Measurements from ENCODE around the gene ARL5A. TPM values are rescaled to one million over a fixed set of nuclear protein-coding genes. Genes with fewer than 3 reads are reported as not detected.

ARL5A gene
- total RNA-seq, 2 donors from 2014 or later, result 21.3 to 21.4 TPM

DNA sequence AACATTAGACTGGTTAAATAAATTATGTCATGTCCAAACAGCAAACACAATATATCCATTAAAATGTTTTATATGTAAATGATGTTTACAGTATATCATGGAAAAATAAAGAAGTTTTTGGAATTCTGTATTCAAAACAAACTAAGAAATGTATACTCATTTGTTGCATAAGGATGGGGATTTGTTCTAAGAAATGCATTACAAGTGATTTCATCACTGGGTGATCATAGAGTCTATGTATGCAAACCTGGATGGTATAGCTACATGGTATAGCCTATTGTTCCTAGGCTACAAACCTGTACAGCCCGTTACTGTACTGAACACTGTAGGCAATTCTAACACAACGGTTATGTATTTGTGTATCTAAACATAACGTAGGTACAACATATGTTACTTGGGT, 35.1 kb downstream of the ARL5A start:
- no peaks in the 10 kb centered on the region for H3K4me1 ChIP-seq
- no peak overlapping the region for H3K4me3 ChIP-seq
- DNase-seq, result no peak
- intact Hi-C loops (cut with DNase I), result no loop called here
- no peaks in the 10 kb centered on the region for H3K27me3 ChIP-seq
- H3K27ac ChIP-seq, result no peak overlapping the region
- 81 to 96% methylated on average over 3 of the region's 3 CpGs for WGBS, 2 donors
- H3K9me3 ChIP-seq, result no peaks in the 10 kb centered on the region
- TF ChIP-seq, protein P1, sequence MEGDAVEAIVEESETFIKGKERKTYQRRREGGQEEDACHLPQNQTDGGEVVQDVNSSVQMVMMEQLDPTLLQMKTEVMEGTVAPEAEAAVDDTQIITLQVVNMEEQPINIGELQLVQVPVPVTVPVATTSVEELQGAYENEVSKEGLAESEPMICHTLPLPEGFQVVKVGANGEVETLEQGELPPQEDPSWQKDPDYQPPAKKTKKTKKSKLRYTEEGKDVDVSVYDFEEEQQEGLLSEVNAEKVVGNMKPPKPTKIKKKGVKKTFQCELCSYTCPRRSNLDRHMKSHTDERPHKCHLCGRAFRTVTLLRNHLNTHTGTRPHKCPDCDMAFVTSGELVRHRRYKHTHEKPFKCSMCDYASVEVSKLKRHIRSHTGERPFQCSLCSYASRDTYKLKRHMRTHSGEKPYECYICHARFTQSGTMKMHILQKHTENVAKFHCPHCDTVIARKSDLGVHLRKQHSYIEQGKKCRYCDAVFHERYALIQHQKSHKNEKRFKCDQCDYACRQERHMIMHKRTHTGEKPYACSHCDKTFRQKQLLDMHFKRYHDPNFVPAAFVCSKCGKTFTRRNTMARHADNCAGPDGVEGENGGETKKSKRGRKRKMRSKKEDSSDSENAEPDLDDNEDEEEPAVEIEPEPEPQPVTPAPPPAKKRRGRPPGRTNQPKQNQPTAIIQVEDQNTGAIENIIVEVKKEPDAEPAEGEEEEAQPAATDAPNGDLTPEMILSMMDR (IDR thresholded peaks at IDR 0.05), result no peak
- no peak for TF ChIP-seq POLR2A (IDR thresholded peaks at IDR 0.05)
- ATAC-seq, result no peak
- H3K36me3 ChIP-seq (replicated peaks in 1 of 2; ENCODE audit: insufficient read depth in 1 of 2, low read depth in 2 of 2), result no peaks in the 10 kb centered on the region

DNA sequence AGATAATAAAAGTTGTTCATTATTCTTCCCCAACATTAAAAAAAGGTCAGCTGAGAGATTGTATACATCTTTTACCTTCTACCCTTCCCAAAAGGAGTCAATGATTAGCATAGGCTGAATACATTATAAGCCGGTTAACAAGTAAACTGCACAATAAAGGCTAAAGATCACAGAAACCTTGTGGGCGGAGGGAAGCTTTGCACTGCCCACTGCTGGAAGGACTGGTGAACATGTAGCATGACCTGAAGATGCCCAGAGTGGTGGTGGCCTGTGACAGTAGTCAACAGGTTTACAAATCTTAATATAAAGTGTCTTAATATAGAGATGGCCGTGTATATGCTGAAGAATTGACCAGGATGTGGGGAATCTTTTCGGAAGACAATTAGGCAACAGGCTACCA, 35.6 kb downstream of the ARL5A start:
- H3K9me3 ChIP-seq, result no peaks in the 10 kb centered on the region
- DNase-seq (no peak), ATAC-seq (no peak)
- no peaks in the 10 kb centered on the region for H3K27me3 ChIP-seq
- TF ChIP-seq, protein P1 (IDR thresholded peaks at IDR 0.05), result no peak
- TF ChIP-seq POLR2A (IDR thresholded peaks at IDR 0.05), result no peak
- no peaks in the 10 kb centered on the region for H3K36me3 ChIP-seq (replicated peaks in 1 of 2; ENCODE audit: insufficient read depth in 1 of 2, low read depth in 2 of 2)
- no peak overlapping the region for H3K4me3 ChIP-seq
- intact Hi-C loops (cut with DNase I), result no loop called here
- 90 to 97% methylated on average over 4 of the region's 4 CpGs for WGBS, 2 donors
- no peak overlapping the region for H3K27ac ChIP-seq
- H3K4me1 ChIP-seq, result no peaks in the 10 kb centered on the region

DNA sequence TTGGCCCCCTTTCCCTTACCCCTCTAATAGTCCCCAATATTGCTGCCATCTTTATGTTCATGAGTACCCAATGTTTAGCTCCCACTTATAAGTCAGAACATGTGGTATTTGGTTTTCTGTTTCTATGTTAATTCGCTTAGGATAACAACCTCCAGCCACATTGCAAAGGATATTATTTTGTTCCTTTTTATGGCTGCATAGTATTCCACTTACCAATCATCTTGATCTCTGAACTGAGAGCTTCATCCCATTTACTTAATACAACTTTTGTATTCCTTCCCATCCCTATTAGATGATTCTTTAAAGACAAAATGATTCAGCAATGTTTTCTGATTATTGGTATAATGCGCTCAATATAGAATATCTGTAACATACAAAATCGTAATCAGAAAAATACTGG, 36.7 kb downstream of the ARL5A start:
- DNase-seq (no peak), ATAC-seq (no peak)
- Histone ChIP-seq H3K27ac (no peak overlapping the region), H3K9me3 (no peaks in the 10 kb centered on the region), H3K4me1 (no peaks in the 10 kb centered on the region), H3K4me3 (no peak overlapping the region), H3K27me3 (no peaks in the 10 kb centered on the region), H3K36me3 (replicated peaks in 1 of 2; ENCODE audit: insufficient read depth in 1 of 2, low read depth in 2 of 2) (no peaks in the 10 kb centered on the region)
- WGBS, 2 donors, result 91 to 98% methylated on average over 3 of the region's 3 CpGs
- intact Hi-C loops (cut with DNase I), result no loop called here
- TF ChIP-seq, protein P1 (IDR thresholded peaks at IDR 0.05), result no peak
- no peak for TF ChIP-seq POLR2A (IDR thresholded peaks at IDR 0.05)

DNA sequence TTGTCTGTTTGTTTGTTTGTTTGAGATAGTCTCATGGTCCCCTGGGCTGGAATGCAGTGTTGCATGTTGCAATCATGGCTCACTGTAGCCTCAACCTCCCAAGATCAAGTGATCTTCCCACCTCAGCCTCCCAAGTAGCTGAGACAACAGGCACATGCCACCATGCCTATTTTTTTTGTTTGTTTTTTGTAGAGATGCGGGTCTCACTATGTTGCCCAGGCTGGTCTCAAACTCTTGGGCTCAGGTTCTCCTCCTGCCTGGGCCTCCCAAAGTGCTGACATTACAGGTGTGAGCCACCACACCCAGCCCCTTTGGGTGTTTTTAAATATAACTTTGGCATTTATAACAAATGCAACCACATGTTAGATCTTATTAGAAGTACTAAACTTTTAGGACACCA, 37.5 kb downstream of the ARL5A start:
- Histone ChIP-seq H3K9me3 (no peaks in the 10 kb centered on the region), H3K4me3 (no peak overlapping the region), H3K27me3 (no peaks in the 10 kb centered on the region), H3K27ac (no peak overlapping the region), H3K4me1 (no peaks in the 10 kb centered on the region), H3K36me3 (replicated peaks in 1 of 2; ENCODE audit: insufficient read depth in 1 of 2, low read depth in 2 of 2) (no peaks in the 10 kb centered on the region)
- no peak for TF ChIP-seq POLR2A (IDR thresholded peaks at IDR 0.05)
- TF ChIP-seq, protein P1 (IDR thresholded peaks at IDR 0.05), result no peak
- 91 to 100% methylated on average over 1 of the region's 1 CpG for WGBS, 2 donors
- DNase-seq (no peak), ATAC-seq (no peak)
- intact Hi-C loops (cut with DNase I), result no loop called here

DNA sequence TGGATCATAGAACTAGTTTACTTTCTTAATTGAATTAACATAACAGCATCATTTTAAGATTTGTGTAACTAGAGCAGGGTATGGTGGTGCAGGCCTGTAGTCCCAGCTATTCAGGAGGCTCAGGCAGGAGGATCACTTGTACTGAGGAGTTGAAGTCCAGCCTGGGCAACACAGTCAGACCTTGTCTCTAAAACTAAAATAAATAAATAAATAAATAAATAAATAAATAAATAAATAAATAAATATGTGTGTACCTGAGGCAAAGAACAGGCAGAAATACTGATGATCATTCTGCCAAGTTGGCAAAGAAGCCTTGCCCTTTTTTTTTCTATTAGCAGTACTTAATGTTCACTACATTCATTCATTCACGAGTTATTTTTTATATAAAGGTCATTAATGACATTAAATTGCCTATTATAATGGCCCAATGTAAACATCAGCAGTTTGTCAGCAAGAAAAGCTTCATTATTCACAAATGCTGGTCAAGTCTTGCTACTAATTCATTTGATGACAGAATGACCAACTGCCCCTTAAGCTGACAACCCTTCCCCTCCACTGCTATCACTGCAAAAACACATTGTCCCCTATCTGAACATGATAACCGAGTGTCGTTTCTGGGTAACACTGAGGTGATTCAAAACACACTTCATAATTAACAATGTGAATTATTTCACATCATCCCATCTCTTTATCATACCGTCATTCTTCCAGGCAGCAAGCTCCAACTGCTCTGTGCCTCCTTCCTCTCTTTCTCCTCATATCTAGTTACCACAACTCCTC, 39.0 kb downstream of the ARL5A start:
- H3K9me3 ChIP-seq, result no peaks in the 10 kb centered on the region
- H3K4me3 ChIP-seq, result no peak overlapping the region
- TF ChIP-seq POLR2A (IDR thresholded peaks at IDR 0.05), result no peak
- TF ChIP-seq, protein P1 (IDR thresholded peaks at IDR 0.05), result no peak
- H3K4me1 ChIP-seq, result no peaks in the 10 kb centered on the region
- no peaks in the 10 kb centered on the region for H3K27me3 ChIP-seq
- WGBS, 2 donors, result 83 to 90% methylated on average over 4 of the region's 4 CpGs
- ATAC-seq (no peak), DNase-seq (no peak)
- intact Hi-C loops (cut with DNase I), result no loop called here
- H3K36me3 ChIP-seq (replicated peaks in 1 of 2; ENCODE audit: insufficient read depth in 1 of 2, low read depth in 2 of 2), result peaks cover 5 to 6% of the 10 kb centered on the region in 2 donors
- no peak overlapping the region for H3K27ac ChIP-seq

Data from body of pancreas (tissue), 4 donors.